Karpas-422 (cell line): ENCODE results near the gene RETN. TPM values are rescaled to one million over a fixed set of nuclear protein-coding genes. Genes with fewer than 3 reads are reported as not detected.
"Not testable (repeated sequence)": the region's sequence is repeated elsewhere in the genome, so short reads cannot be mapped to it uniquely, and the experiment has no call there.

Source experiments
- DNase-seq: peaks from one replicate; pipeline ENCODE4 v3.0.0-alpha.2; 2015
- H2AFZ ChIP-seq: fragments of 200-600 bp; sonication (generic); 2 replicates; pipeline ENCODE4 v1.6.1; 2014; ENCODE audit warnings: antibody characterized with exemption, low read length, mixed read lengths
- H3K27ac ChIP-seq: fragments of 200-600 bp; sonication (generic); 2 replicates; pipeline ENCODE4 v1.5.1; 2014; ENCODE audit warnings: mild to moderate bottlenecking, low read length, moderate library complexity
- H3K27me3 ChIP-seq: fragments of 200-600 bp; sonication (generic); 2 replicates; pipeline ENCODE4 v1.6.1; 2014; ENCODE audit warnings: low read length, mixed read lengths
- H3K36me3 ChIP-seq: fragments of 200-600 bp; sonication (generic); 2 replicates; pipeline ENCODE4 v1.6.1; 2014; ENCODE audit warnings: low read length, mixed read lengths; ENCODE audit not compliant: insufficient read depth
- H3K4me1 ChIP-seq: fragments of 200-600 bp; sonication (generic); 2 replicates; pipeline ENCODE4 v1.6.1; 2014; ENCODE audit warnings: mild to moderate bottlenecking, low read length, mixed read lengths
- H3K4me2 ChIP-seq: fragments of 200-600 bp; sonication (generic); 2 replicates; pipeline ENCODE4 v1.6.1; 2014; ENCODE audit warnings: low read length, low read depth, mild to moderate bottlenecking; ENCODE audit not compliant: poor library complexity, severe bottlenecking
- H3K4me3 ChIP-seq: fragments of 200-600 bp; sonication (generic); 2 replicates; pipeline ENCODE4 v1.5.1; 2014; ENCODE audit warnings: mild to moderate bottlenecking, antibody characterized with exemption, low read length, mixed read lengths
- H3K79me2 ChIP-seq: fragments of 200-600 bp; sonication (generic); 2 replicates; pipeline ENCODE4 v1.6.1; 2014; ENCODE audit warnings: mild to moderate bottlenecking, low read length, mixed read lengths
- H3K9ac ChIP-seq: fragments of 200-600 bp; sonication (generic); 2 replicates; pipeline ENCODE4 v1.6.0; 2014; ENCODE audit warnings: low read length
- H3K9me2 ChIP-seq: fragments of 200-600 bp; sonication (generic), shearing (Covaris generic); replicated peaks from 2 replicates; pipeline ENCODE4 v1.6.0; 2014; ENCODE audit warnings: mild to moderate bottlenecking, low read length, moderate library complexity; ENCODE audit not compliant: insufficient read depth
- H3K9me3 ChIP-seq: fragments of 300-700, 200-600 bp; sonication (generic); 2 replicates; pipeline ENCODE4 v1.6.1; 2014; ENCODE audit warnings: low read length, mixed read lengths
- H4K20me1 ChIP-seq: fragments of 200-600 bp; sonication (generic); 2 replicates; pipeline ENCODE4 v1.6.1; 2014; ENCODE audit warnings: mild to moderate bottlenecking, antibody characterized with exemption, low read length, low read depth; ENCODE audit not compliant: insufficient read depth
- total RNA-seq: library from RNA; depleted of rRNA; stranded (reverse); fragments of >200 nt; shearing (Covaris generic); gene quantifications from 2 replicates; pipeline ENCODE4 v1.2.3, GENCODE V29; 2014; ENCODE audit warnings: low replicate concordance

The RETN gene
- total RNA-seq, 1 experiment from 2014 or later, result not detected

- DNase-seq, result no peak
- Histone ChIP-seq H3K27me3 (no peaks in the 10 kb centered on the region), H3K4me3 (no peak overlapping the region), H4K20me1 (no peaks in the 10 kb centered on the region; the same call in 1 of the 2 replicates), H2AFZ (no peak overlapping the region), H3K36me3 (no peaks in the 10 kb centered on the region; the same call in 1 of the 2 replicates), H3K27ac (no peak overlapping the region), H3K9me2 (no peaks in the 10 kb centered on the region), H3K79me2 (peaks cover 16% of the 10 kb centered on the region), H3K9ac (no peak overlapping the region), H3K4me1 (peaks cover 8% of the 10 kb centered on the region), H3K9me3 (no peaks in the 10 kb centered on the region), H3K4me2 (no peak overlapping the region)
Measured at GRCh38 chr19:7642295-7643030, 26.4 kb upstream of the RETN start.

GRCh38 chr19:7643031-7643415 is 25.8 kb upstream of the RETN start:
- no peaks in the 10 kb centered on the region; the same call in 1 of the 2 replicates for H4K20me1 ChIP-seq
- H3K79me2 ChIP-seq, result peaks cover 10% of the 10 kb centered on the region
- H3K4me3 ChIP-seq, result no peak overlapping the region
- no peak overlapping the region for H3K27ac ChIP-seq
- no peaks in the 10 kb centered on the region for H3K27me3 ChIP-seq
- H3K4me1 ChIP-seq, result peaks cover 2% of the 10 kb centered on the region
- H2AFZ ChIP-seq, result no peak overlapping the region
- no peaks in the 10 kb centered on the region; the same call in 1 of the 2 replicates for H3K36me3 ChIP-seq
- DNase-seq, result no peak
- no peaks in the 10 kb centered on the region for H3K9me2 ChIP-seq
- H3K9me3 ChIP-seq, result no peaks in the 10 kb centered on the region
- H3K4me2 ChIP-seq, result no peak overlapping the region
- H3K9ac ChIP-seq, result no peak overlapping the region

GRCh38 chr19:7643629-7644549 is 25.0 kb upstream of the RETN start:
- not testable (repeated sequence) for H3K27ac ChIP-seq, H2AFZ ChIP-seq, H3K36me3 ChIP-seq, H3K4me2 ChIP-seq, H3K79me2 ChIP-seq, H3K9ac ChIP-seq, H3K27me3 ChIP-seq, H3K4me3 ChIP-seq, H4K20me1 ChIP-seq, H3K9me2 ChIP-seq, H3K4me1 ChIP-seq, H3K9me3 ChIP-seq
- DNase-seq, result peak; percentile 90

GRCh38 chr19:7644550-7644877 is 24.3 kb upstream of the RETN start:
- Histone ChIP-seq H3K79me2 (no peaks in the 10 kb centered on the region), H3K9me3 (no peaks in the 10 kb centered on the region), H3K4me1 (no peaks in the 10 kb centered on the region), H3K36me3 (no peaks in the 10 kb centered on the region; the same call in 1 of the 2 replicates), H3K27ac (no peak overlapping the region), H4K20me1 (no peaks in the 10 kb centered on the region; the same call in 1 of the 2 replicates), H3K9me2 (no peaks in the 10 kb centered on the region), H3K4me2 (no peak overlapping the region), H3K27me3 (no peaks in the 10 kb centered on the region), H2AFZ (no peak overlapping the region), H3K9ac (no peak overlapping the region), H3K4me3 (no peak overlapping the region)
- no peak for DNase-seq

- DNase-seq, result no peak
- Histone ChIP-seq H3K9me2 (no peaks in the 10 kb centered on the region), H2AFZ (no peak overlapping the region), H3K9me3 (no peaks in the 10 kb centered on the region), H3K4me3 (no peak overlapping the region), H3K4me2 (no peak overlapping the region), H3K36me3 (no peaks in the 10 kb centered on the region; the same call in 1 of the 2 replicates), H3K27me3 (no peaks in the 10 kb centered on the region), H3K4me1 (no peaks in the 10 kb centered on the region), H3K27ac (no peak overlapping the region), H3K79me2 (no peaks in the 10 kb centered on the region), H3K9ac (no peak overlapping the region), H4K20me1 (no peaks in the 10 kb centered on the region; the same call in 1 of the 2 replicates)
Measured at GRCh38 chr19:7645163-7645562, 23.7 kb upstream of the RETN start.

GRCh38 chr19:7645656-7646425 is 23.0 kb upstream of the RETN start:
- H3K9me2 ChIP-seq, result no peaks in the 10 kb centered on the region
- H3K4me2 ChIP-seq, result no peak overlapping the region
- H3K9ac ChIP-seq, result no peak overlapping the region

GRCh38 chr19:7646426-7646700 is 22.5 kb upstream of the RETN start:
- Histone ChIP-seq H2AFZ (no peak overlapping the region), H3K4me1 (no peaks in the 10 kb centered on the region), H3K4me2 (no peak overlapping the region), H3K36me3 (no peaks in the 10 kb centered on the region; the same call in 1 of the 2 replicates), H4K20me1 (no peaks in the 10 kb centered on the region; the same call in 1 of the 2 replicates), H3K79me2 (no peaks in the 10 kb centered on the region), H3K27me3 (no peaks in the 10 kb centered on the region), H3K9me3 (no peaks in the 10 kb centered on the region), H3K4me3 (no peak overlapping the region), H3K9me2 (no peaks in the 10 kb centered on the region), H3K9ac (no peak overlapping the region), H3K27ac (no peak overlapping the region)
- no peak for DNase-seq

More at GRCh38 chr19:7645656-7646425, 23.0 kb upstream of the RETN start:
- Histone ChIP-seq H3K4me1 (no peaks in the 10 kb centered on the region), H3K79me2 (no peaks in the 10 kb centered on the region), H2AFZ (no peak overlapping the region), H3K27me3 (no peaks in the 10 kb centered on the region), H3K9me3 (no peaks in the 10 kb centered on the region), H3K36me3 (no peaks in the 10 kb centered on the region; the same call in 1 of the 2 replicates), H4K20me1 (no peaks in the 10 kb centered on the region; the same call in 1 of the 2 replicates), H3K4me3 (no peak overlapping the region), H3K27ac (no peak overlapping the region)
- DNase-seq, result no peak

GRCh38 chr19:7647156-7647555 is 21.7 kb upstream of the RETN start:
- H3K9me3 ChIP-seq, result no peaks in the 10 kb centered on the region
- H3K27ac ChIP-seq, result no peak overlapping the region
- H3K4me3 ChIP-seq, result no peak overlapping the region
- H3K36me3 ChIP-seq, result no peaks in the 10 kb centered on the region; the same call in 1 of the 2 replicates
- peaks cover 2% of the 10 kb centered on the region for H3K4me1 ChIP-seq
- no peaks in the 10 kb centered on the region; the same call in 1 of the 2 replicates for H4K20me1 ChIP-seq
- no peaks in the 10 kb centered on the region for H3K9me2 ChIP-seq
- no peaks in the 10 kb centered on the region for H3K79me2 ChIP-seq
- DNase-seq, result no peak
- no peak overlapping the region for H3K9ac ChIP-seq
- no peak overlapping the region for H2AFZ ChIP-seq
- H3K27me3 ChIP-seq, result no peaks in the 10 kb centered on the region
- no peak overlapping the region for H3K4me2 ChIP-seq
